ENCODE data around the gene KRTAP5-4. TPM values are rescaled to one million over a fixed set of nuclear protein-coding genes. Genes with fewer than 3 reads are reported as not detected.

The KRTAP5-4 gene
- total RNA-seq, 1 experiment from 2014 or later, result not detected

DNA sequence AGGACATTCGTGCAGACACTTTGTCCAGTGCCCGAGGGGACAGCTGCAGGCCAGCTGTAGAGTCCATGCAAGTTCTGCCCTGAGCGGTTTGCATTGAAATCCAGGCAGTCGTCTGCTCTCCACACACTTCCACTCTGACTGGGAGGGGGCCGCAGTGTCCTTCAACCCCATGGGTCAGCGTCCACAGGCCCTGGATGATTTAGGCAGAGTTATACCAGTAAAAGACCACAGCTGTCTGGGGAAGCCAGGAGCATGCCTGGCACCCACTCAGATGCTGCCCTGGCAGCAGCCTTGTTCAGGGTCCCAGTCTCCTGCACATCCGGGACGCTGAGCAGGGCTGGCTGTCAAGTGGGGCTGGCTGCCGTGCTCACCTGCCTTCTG lies 34.1 kb upstream of the KRTAP5-4 start:
- no TSS peak for BruUV-seq (replicated peaks)
- POLR2A ChIA-PET (ENCODE audit: unreplicated experiment), result no interaction called here

GRCh38 chr11:1655168-1656060 lies 33.5 kb upstream of the KRTAP5-4 start:
- Histone ChIP-seq H2AFZ (no peak overlapping the region), H3F3A (ENCODE audit: insufficient read depth, low read depth) (no peaks in the 10 kb centered on the region), H4K20me1 (ENCODE audit: insufficient read depth) (no peaks in the 10 kb centered on the region), H3K4me1 (replicated peaks; ENCODE audit: insufficient read depth) (no peaks in the 10 kb centered on the region), H3K9me3 (ENCODE audit: insufficient read depth, low read depth) (no peaks in the 10 kb centered on the region), H3K27ac (no peak overlapping the region), H3K4me2 (no peak overlapping the region), H3K9me2 (ENCODE audit: insufficient read depth) (no peaks in the 10 kb centered on the region), H3K27me3 (ENCODE audit: insufficient read depth, low read depth) (peaks cover 59% of the 10 kb centered on the region), H3K4me3 (no peak overlapping the region), H3K79me2 (ENCODE audit: low read depth) (no peaks in the 10 kb centered on the region), H3K36me3 (ENCODE audit: low read depth) (no peaks in the 10 kb centered on the region)
- ChIA-PET POLR2A (ENCODE audit: unreplicated experiment) (no interaction called here), CTCF (no interaction called here)
- TF ChIP-seq CTCF (conservative IDR thresholded peaks at IDR 0.05), result no peak
- no peak for TF ChIP-seq EZH2 (IDR thresholded peaks at IDR 0.05; ENCODE audit: low read depth)
- BruUV-seq (replicated peaks), result no TSS peak
- intact Hi-C loops (cut with micrococcal nuclease; ENCODE audit: unreplicated experiment), result no loop called here
- no peak for DNase-seq

More for the DNA sequence above, 34.1 kb upstream of the KRTAP5-4 start:
- Histone ChIP-seq H3K36me3 (ENCODE audit: low read depth) (no peaks in the 10 kb centered on the region), H3K27me3 (ENCODE audit: insufficient read depth, low read depth) (peaks cover 54% of the 10 kb centered on the region), H3K79me2 (ENCODE audit: low read depth) (no peaks in the 10 kb centered on the region), H3K9me3 (ENCODE audit: insufficient read depth, low read depth) (no peaks in the 10 kb centered on the region), H4K20me1 (ENCODE audit: insufficient read depth) (no peaks in the 10 kb centered on the region), H2AFZ (no peak overlapping the region), H3K4me3 (no peak overlapping the region), H3K27ac (no peak overlapping the region), H3K9me2 (ENCODE audit: insufficient read depth) (no peaks in the 10 kb centered on the region), H3F3A (ENCODE audit: insufficient read depth, low read depth) (no peaks in the 10 kb centered on the region), H3K4me1 (replicated peaks; ENCODE audit: insufficient read depth) (no peaks in the 10 kb centered on the region), H3K4me2 (no peak overlapping the region)
- intact Hi-C loops (cut with micrococcal nuclease; ENCODE audit: unreplicated experiment), result no loop called here
- TF ChIP-seq CTCF (conservative IDR thresholded peaks at IDR 0.05), result no peak
- CTCF ChIA-PET, result no interaction called here
- DNase-seq, result no peak

- Histone ChIP-seq H3K36me3 (ENCODE audit: low read depth) (no peaks in the 10 kb centered on the region), H3K9me3 (ENCODE audit: insufficient read depth, low read depth) (no peaks in the 10 kb centered on the region), H4K20me1 (ENCODE audit: insufficient read depth) (no peaks in the 10 kb centered on the region), H3K4me3 (no peak overlapping the region), H3K79me2 (ENCODE audit: low read depth) (no peaks in the 10 kb centered on the region), H3K4me1 (replicated peaks; ENCODE audit: insufficient read depth) (no peaks in the 10 kb centered on the region), H3K9me2 (ENCODE audit: insufficient read depth) (no peaks in the 10 kb centered on the region), H3F3A (ENCODE audit: insufficient read depth, low read depth) (no peaks in the 10 kb centered on the region), H3K4me2 (no peak overlapping the region), H2AFZ (no peak overlapping the region), H3K27me3 (ENCODE audit: insufficient read depth, low read depth) (peaks cover 51% of the 10 kb centered on the region), H3K27ac (no peak overlapping the region)
- ChIA-PET POLR2A (ENCODE audit: unreplicated experiment) (no interaction called here), CTCF (no interaction called here)
- intact Hi-C loops (cut with micrococcal nuclease; ENCODE audit: unreplicated experiment), result loop anchor here (5.0 kb wide), 1 partner anchor 38 kb away; no protein-coding TSS in a partner anchor
- BruUV-seq (replicated peaks), result no TSS peak
- no peak for DNase-seq
- TF ChIP-seq CTCF (conservative IDR thresholded peaks at IDR 0.05), result no peak
- no peak for TF ChIP-seq EZH2 (IDR thresholded peaks at IDR 0.05; ENCODE audit: low read depth)
These were observed 32.6 kb upstream of the KRTAP5-4 start for GRCh38 chr11:1654388-1655167.

All from PC-9 (cell line).